Ammon's horn (tissue), 1 donor: Measurements from ENCODE around the gene NUDT4B.
"Not testable (repeated sequence)": the region's sequence is repeated elsewhere in the genome, so short reads cannot be mapped to it uniquely, and the experiment has no call there.

Source experiments
- DNase-seq: peaks from one replicate; pipeline ENCODE4 v3.0.0-alpha.2; 2016; ENCODE audit warnings: low spot score

NUDT4B gene

DNA sequence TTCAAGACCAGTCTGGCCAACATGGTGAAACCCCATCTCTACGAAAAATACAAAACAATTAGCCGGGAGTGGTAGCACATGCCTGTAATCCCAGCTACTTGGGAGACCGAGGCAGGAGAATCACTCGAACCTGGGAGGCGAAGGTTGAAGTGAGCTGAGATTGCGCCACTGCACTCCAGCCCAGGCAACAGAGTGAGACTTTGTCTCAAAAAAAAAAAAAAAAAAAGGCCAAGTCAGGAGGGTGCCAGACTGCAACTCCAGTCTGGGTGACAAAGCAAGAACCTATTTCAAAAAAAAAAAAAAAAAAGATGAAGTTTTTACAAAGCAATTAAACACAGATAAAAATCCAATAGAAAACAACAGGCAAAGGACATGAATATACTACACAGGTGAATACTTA is 9.9 kb upstream of the NUDT4B start:
- not testable (repeated sequence) for DNase-seq

DNA sequence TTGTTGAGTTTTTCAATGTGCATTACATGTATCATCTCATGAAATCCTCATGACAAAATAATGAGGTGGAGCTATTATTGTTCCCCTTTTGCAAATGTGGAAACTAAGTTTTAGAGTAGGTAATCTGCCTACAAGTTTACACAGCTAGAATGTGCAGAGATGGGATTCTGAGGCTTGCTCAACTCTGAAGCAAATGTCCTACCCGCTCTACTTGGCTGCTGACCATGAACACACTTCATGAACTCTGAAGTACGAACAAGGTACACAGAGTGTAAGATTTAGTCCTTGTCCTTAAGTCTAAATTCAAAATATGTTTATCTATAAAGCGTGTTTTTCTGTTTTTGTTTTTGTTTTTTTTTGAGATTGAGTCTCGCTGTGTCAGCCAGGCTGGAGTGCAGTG is 5.4 kb upstream of the NUDT4B start:
- not testable (repeated sequence) for DNase-seq

DNA sequence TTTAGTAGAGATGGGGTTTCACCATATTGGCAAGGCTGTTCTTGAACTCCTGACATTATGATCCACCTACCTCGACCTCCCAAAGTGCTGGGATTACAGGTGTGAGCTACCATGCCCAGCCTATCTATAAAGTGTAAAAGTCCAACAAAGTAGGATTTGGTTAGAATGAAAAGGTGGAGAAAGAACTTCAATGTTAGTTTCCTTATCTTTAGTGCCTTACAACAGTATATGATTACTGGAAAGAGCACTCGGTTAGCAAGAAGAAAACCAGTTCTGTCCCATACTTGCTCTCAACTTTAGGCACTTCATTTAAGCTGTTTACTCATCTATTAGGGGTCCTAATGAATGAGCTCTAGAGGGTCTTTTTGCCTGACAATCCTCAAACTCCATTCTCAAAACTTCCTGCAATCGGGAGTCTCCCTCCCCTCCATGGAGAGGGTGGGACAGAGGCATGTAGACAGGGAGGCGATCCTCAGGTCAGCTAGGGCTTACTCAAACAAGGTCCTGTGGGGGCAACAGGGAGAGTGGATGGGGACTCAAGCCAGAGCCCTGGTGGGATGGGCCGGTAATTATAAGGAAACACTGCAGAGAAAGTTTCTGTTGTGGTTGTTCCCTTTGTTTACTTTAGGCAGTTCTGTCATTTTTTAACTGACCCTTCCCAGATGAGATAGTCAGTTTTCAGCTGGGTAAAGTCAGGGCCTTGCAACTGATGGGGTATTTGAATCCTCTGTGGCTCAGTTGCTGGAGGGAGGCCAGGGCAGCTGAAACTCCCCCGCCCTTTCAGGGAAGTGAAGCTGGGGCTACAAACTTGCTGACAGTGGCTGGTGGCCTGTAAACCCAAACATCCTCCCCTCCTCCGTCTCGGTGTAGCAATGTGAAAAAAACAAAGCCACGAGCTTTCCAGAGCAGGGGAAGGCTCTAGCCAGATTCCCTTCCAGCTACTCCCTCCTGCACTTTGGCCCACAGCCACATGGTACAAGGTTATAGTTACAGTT is 4.6 kb upstream of the NUDT4B start:
- not testable (repeated sequence) for DNase-seq

DNA sequence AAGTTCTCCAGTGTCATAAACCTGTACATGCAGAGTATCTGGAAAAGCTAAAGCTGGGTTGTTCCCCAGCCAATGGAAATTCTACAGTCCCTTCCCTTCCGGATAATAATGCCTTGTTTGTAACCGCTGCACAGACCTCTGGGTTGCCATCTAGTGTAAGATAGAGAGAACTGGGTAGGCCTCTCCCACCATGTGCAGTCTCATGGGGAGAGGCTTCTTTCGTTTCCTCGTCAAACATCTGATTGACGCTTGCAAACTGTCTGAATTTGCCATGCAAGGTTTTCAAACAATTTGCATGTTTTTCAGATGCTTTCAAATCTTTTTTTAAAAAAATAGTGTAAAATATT is 734 bp downstream of the NUDT4B start:
- DNase-seq: not testable (repeated sequence)

DNA sequence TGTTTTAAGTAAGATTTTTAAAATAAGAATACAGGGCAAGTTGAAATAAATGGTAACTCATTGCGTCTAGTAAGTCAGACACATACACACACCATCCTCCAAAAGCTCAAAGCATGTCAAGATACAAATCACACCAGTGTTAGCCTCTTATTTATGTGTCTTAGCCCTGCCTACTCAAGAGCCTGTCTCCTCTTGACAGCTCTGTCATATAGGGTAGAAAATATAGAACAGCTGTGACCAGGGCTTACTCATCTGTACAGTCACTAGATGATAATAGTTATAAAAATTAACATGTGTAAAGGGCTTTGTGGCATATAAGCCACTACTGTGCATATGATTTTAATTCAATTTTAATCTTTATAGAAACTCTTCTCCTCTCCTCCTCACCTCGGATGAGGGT is 7.7 kb downstream of the NUDT4B start:
- DNase-seq: not testable (repeated sequence)

DNA sequence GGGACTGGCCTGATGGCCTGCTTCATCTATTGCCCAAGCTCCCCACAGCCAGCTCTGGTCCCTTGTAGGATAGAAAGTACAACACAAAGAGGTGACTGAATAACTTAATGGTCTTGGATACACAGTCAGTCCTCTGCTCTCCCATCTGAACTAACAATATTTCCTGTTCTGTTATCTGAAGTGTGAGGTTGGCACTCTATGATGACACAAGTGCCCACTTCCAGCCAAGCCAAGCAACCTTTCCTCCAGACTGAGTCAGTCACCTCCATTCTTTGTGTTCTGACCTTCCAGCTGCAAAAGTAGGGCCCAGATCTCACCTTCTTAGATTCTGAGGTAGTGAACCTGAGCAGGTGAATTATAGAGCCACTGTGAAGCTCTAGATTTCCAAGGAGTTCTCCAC is 8.9 kb downstream of the NUDT4B start:
- not testable (repeated sequence) for DNase-seq

DNA sequence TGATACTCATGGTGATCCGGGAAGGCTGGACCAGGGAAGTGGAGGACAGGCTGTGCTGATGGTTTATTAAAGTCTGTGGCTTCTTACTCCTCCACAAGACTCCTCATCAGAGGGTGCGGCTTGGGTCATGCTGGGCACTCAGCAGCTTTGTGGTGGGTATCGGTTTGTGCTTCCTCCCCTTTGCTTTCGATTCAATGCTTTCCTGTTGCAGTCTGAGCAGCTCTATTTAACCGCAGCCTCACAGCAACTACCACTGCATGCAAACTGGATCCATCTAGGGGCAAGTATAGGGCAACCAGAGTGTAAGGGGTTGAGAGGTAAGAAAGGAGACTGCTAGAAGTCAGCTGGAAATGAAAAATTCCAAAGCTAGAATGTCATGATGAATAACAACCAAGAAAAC is 9.8 kb downstream of the NUDT4B start:
- not testable (repeated sequence) for DNase-seq

DNA sequence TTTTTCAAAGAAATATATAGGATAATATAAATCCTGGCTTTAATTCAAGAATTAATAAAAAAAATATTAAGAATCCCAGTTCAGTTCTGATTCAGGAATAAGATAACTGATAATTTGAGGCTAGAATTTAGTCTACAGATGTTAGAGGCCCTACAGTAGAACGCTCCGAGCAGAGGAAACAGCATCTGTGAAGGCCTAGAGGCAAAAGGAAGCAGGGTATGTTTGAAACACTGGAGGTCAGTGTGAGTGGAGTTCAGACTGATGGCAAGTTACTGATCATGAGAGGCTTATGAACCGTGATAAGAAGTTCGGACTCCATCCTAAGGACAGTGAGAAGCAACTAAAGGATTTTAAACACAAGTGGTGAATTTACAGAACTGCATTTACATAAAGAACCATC is 10.4 kb downstream of the NUDT4B start:
- not testable (repeated sequence) for DNase-seq

DNA sequence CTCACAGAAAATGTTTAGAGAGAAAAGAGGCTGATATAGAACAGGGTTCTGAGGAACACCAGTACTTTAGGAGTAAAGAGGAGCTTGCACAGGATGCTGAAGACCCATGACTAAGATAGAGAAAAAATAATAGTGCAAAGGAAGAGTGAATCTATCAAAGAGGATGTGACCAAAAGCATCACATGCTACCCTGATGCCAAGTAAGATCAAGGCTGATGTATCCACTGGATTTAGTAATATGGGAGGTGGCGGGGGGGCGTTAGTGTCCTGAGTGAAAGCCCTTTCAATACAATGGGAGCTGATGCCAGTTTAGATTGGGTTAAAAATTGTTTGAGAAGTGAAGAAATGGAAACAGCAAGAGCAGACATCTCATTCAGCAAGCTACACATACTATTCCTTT is 11.2 kb downstream of the NUDT4B start:
- not testable (repeated sequence) for DNase-seq

DNA sequence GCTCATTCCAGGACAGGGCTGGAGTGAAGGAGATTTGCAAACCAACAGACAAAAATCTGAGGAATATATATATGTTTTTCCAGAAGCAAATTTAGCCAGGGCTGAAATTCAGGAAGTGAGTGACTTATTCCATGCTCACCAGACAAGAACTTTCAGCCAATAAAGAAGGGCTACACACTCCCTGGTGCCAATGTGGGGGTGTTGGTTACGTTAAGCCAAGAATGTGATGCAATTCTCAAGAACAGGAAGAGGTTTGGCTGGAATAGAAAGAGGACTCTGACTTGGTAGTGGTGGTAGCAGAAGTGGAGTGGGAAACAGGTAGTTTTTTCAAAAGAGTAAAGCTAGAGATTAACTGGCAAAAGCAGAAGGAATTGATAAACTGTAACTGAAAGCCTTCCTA is 11.6 kb downstream of the NUDT4B start:
- not testable (repeated sequence) for DNase-seq

DNA sequence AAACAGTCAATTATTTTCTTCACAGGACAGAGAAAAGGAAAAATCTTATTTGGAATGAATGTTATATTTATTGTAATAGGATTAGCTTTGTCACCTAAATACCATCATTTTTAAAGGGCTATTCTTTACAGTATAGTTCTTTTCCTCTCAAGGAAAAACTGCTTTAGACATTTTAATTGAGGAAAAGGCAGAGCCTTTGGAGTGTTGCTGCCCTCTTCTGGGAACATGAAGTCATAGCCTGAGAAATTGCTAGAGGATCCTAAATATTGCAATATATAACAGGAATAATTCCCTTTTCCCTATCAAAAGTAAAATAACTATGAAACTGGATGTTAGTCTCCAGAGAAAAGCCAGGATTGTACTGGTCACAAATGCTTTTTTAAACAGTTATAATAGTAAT is 12.8 kb downstream of the NUDT4B start:
- DNase-seq: not testable (repeated sequence)

DNA sequence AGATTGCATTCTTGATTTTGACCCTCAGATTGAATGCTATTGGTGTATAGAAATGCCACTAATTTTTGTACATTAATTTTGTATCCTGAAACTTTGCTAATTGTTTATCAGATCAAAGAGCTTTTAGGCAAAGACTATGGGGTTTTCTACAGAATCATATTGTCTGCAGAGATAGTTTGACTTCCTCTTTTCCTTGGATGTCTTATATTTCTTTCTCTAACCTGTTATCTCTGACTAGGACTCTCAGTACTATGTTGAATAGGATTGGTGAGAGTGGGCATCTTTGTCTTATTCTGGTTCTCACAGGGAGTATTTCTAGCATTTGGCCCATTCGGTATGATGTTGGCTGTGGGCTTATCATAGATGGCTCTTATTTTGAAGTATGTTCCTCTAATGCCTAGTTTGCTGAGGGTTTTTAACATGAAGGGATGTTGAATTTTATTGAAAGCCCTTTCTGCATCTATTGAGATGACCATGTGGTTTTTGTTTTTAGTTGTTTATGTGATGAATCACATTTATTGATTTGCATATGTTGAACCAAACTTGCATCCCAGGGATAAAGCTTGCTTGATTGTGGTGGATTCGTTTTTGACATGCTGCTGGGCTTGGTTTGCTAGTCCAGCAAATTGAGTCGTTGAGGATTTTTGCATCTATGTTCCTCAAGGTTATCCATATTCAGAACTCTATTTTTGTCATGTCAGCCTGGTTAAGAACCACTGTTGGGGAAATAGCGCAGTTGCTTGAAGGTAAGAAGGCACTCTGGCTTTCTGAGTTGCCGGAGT is 16.9 kb downstream of the NUDT4B start:
- not testable (repeated sequence) for DNase-seq

DNA sequence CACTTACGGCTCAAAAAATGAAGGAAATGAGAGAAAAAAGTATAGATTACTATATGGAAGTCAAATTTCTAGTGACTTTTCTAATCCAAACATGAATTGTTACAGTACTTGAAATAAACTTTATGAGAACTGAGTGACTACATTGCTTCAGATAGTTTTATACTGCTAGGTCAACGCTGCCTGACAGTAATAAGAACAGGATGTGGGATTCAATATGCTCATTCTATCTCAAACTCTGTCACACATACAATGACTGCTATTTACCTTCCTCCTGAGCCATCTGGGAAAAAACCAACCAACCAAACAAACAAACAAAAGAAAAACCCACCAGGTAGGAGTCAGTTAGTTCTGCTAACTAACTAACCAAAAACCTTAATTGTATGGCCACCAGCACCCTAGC is 20.0 kb downstream of the NUDT4B start:
- not testable (repeated sequence) for DNase-seq

DNA sequence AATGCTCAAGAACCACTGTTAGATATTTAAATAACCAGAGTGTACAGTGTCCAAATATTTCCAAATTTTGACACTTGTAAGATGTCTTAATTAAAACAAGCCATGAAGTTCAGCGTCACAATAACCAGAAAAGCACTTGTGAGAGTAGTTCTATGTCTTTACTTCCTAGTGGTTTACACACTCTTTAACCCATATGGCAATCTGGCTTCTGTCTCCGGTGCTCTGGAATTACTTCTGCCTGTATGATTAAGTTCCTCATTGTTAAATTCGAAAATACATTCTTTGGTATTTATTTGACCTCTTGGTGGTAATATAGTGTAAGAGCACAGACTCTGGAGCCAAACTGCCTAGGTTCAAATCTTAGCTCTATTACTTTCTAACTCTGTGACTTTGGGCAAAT is 20.9 kb downstream of the NUDT4B start:
- DNase-seq: not testable (repeated sequence)

DNA sequence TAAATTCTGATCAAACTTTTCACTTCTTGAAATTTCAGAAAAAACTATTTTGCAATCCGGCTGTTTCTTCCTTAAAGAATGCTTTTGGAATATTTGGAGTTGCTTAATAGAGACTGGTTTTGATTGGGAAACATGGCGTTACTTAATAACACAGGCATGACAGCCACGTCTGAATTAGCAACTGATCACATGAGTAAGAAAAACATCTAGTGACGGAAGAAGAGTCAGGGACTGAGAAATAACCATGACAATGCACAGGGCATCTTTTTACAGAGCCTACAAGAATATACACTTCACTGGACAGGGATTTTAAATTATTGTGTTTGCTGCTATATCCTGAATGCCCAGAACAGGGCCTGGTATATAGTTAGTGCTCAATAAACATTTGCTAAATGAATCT is 25.1 kb downstream of the NUDT4B start:
- DNase-seq: not testable (repeated sequence)

DNA sequence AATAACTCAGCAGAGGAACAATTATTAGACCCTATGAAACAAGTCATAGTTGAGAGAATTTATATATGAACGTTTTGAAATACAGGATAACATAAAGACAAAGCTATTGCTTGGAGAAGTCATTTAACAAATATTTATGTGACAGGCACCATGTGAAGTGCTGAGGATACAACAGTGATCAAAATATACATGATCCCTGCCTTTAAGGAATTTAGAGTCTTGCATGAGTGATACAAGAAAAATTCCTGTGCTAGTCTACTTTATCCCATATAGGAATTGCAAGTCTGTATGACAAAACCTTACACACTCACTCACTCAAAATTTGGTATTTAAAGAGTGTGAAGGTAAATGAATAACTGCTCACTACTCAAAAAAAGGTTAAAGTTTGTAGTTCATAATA is 25.5 kb downstream of the NUDT4B start:
- DNase-seq: not testable (repeated sequence)

DNA sequence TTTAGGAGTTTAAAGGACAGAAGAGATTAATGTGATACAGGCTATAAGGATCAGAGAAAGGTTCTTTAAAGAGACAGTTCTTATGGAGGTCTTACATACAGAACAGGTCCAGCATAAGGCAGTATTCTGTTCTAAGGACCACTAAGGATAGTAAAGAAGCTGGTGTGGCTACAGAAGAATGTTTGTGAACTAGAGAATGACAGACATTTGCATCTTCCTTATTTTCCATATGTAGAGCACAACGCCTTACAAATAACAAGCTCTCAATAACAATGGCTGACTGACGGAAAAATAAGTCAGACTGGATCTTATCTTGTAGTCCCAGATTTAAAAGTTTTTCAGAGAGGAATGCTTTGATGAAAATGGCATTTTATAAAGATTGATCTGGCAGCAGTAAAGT is 26.7 kb downstream of the NUDT4B start:
- not testable (repeated sequence) for DNase-seq

DNA sequence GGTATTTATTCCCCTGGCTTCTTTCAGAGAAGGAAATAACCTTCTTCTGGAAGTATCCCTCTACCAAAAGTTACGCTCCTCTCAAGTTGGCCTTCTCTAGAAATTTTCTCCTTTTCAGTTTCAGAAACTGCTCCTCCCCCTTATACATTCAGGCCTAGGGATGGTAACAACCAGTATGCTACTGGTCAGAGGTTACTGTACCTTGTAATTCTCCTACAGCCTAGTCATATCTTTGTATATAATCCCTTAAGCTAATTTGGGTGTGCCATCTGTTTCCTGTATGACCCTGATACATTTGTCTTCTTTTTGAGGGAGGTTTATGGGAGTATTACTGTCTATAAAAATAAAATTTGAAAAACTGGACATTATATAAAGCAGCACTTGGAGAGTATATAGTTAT is 29.1 kb downstream of the NUDT4B start:
- not testable (repeated sequence) for DNase-seq

DNA sequence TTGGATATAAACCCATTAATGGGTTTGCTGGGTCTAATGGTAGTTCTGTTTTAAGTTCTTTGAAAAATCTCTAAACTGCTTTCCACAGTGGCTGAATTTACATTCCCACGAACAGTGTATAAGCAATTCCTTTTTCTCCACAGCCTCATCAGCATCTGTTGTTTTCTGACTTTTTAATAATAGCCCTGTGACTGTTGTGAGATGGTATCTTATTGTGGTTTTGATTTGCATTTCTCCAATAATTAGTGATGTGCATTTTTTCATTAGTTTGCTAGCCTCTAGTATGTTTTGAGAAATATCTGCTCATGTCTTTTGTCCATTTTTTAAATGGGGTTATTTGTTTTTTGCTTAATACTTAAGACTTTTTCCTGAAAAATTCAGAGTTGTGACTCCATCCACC is 31.8 kb downstream of the NUDT4B start:
- DNase-seq: not testable (repeated sequence)

DNA sequence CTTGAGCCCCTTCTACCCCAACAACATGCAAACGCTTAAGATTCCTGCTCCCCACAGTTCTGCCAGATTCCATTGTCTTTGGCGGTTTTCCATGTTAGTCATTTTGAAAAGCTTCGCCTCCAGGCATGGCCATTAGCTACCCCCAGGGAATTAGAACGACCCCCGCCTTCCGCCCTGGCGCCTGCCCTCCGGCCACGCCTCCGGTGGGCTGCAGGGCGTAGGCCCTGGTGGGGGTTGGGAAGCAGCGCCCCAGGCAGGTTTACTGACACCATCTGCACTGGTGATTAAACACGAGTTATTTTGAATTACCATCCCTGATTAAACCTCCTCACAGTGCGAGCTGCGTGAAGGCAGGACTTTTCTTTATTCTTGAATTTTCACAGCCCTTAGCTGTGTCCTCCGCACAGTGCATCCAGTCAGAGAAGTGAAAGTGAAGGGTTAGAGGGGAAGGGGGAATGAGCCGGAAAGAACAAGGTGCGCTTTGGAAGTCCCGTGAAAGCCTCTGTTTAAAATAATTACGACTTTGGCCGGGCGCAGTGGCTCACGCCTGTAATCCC is 43.0 kb downstream of the NUDT4B start:
- DNase-seq: not testable (repeated sequence)

DNA sequence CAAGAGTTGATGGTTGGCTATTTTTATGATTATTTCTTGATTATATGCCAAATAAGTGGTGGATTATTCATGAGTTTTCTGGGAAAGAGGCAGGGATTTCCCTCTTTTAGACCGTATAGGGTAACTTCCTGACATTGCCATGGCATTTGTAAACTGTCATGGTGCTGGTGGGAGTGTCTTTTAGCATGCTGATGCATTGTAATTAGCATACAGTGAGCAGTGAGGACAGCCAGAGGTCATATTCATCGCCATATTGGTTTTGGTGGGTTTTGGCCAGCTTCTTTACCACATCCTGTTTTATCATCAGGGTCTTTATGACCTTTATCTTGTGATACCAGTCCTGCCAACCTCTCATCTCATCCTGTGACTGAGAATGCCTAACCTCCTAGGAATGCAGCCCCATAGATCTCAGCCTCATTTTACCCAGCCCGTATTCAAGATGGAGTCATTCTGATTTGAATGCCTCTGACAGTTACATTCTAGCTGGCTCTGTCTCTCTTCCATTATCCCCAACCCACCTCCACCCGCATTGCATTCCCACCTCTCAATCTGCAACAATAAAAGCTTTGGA is 45.3 kb downstream of the NUDT4B start:
- not testable (repeated sequence) for DNase-seq
